22Rv1 (cell line): Measurements from ENCODE around the gene MYL1.

Experiments used
- CTCF ChIP-seq: fragments of 450-650 bp; IDR thresholded peaks from 2 replicates; pipeline ENCODE4 v1.5.1; 2017; ENCODE audit warnings: mild to moderate bottlenecking
- ZFX ChIP-seq: fragments of 450-650 bp; IDR thresholded peaks from 2 replicates; pipeline ENCODE4 v1.6.1; 2017; ENCODE audit warnings: antibody characterized with exemption, borderline replicate concordance

GRCh38 chr2:210277133-210277532 is 37.8 kb downstream of the MYL1 start:
- TF ChIP-seq CTCF (no peak), ZFX (no peak)
